RPMI7951 (cell line): ENCODE data around the gene OR6K6. TPM values are rescaled to one million over a fixed set of nuclear protein-coding genes. Genes with fewer than 3 reads are reported as not detected.

Source experiments
- DNase-seq: peaks from one replicate; pipeline ENCODE4 v3.0.0-alpha.2; 2012; ENCODE audit warnings: low read depth
- total RNA-seq: library from RNA; depleted of rRNA; stranded (reverse); fragments of >200 nt; shearing (Covaris generic); gene quantifications from 2 replicates; pipeline ENCODE4 v1.2.3, GENCODE V29; 2014; rRNA removed

The OR6K6 gene
- total RNA-seq, 1 experiment from 2014 or later, result not detected

GRCh38 chr1:158801396-158801795 lies 46.9 kb downstream of the OR6K6 start:
- no peak for DNase-seq

GRCh38 chr1:158803678-158804077 lies 49.2 kb downstream of the OR6K6 start:
- no peak for DNase-seq

Other genes with a start within 250 kb of the OR6K6 start
- not detected in 2 replicates for gene OR6Y1, start 200.3 kb upstream of the OR6K6 start, total RNA-seq
- gene OR6P1, start 184.1 kb upstream of the OR6K6 start, total RNA-seq, result not detected in 2 replicates
- not detected in 2 replicates for gene OR10X1, start 174.8 kb upstream of the OR6K6 start, total RNA-seq
- not detected in 2 replicates for gene OR10Z1, start 149.5 kb upstream of the OR6K6 start, total RNA-seq
- not detected in 2 replicates for gene SPTA1, start 68.0 kb upstream of the OR6K6 start, total RNA-seq
- not detected in 2 replicates for gene OR6K2, start 54.1 kb upstream of the OR6K6 start, total RNA-seq
- not detected in 2 replicates for gene OR6K3, start 34.0 kb upstream of the OR6K6 start, total RNA-seq
- not detected in 2 replicates for gene OR6N1, start 17.5 kb downstream of the OR6K6 start, total RNA-seq
- not detected in 2 replicates for gene OR6N2, start 26.5 kb downstream of the OR6K6 start, total RNA-seq
- gene MNDA, start 76.6 kb downstream of the OR6K6 start, total RNA-seq, result not detected in 2 replicates
- not detected in 2 replicates for gene PYHIN1, start 176.8 kb downstream of the OR6K6 start, total RNA-seq